MM.1S (cell line): ENCODE data around the gene SCN1A.

Experiments used
- CTCF ChIP-seq: fragments of 300-600 bp; sonication (generic); IDR thresholded peaks from 2 replicates; pipeline ENCODE4 v1.5.1; 2016; ENCODE audit warnings: antibody characterized with exemption, low read length, mixed read lengths
- EZH2 ChIP-seq: fragments of 300-600 bp; sonication (generic); optimal IDR thresholded peaks from 2 replicates; pipeline ENCODE3; 2017; ENCODE audit warnings: low read depth, mild to moderate bottlenecking, antibody characterized with exemption, low read length, mixed read lengths
- EZH2phosphoT487 ChIP-seq: fragments of 300-600 bp; sonication (generic); IDR thresholded peaks from 2 replicates; pipeline ENCODE4 v1.6.1; 2018; ENCODE audit warnings: antibody characterized with exemption, low read length

GRCh38 chr2:166088634-166089033 is 39.2 kb downstream of the SCN1A start:
- no peak for TF ChIP-seq CTCF
- TF ChIP-seq EZH2, result no peak
- no peak for TF ChIP-seq EZH2phosphoT487
